HL-60 (cell line): Measurements from ENCODE around the gene XPR1.
"Not testable (repeated sequence)": the region's sequence is repeated elsewhere in the genome, so short reads cannot be mapped to it uniquely, and the experiment has no call there.

ENCODE experiments used
- DNase-seq, 2 experiments: peaks; one replicate each; pipeline ENCODE4 v3.0.0-alpha.2; 2010 to 2020; ENCODE audit warnings: low read depth in 1 of 2, low spot score in 1 of 2
- H3K27ac ChIP-seq: fragments of 250-450 bp; sonication (Bioruptor Pico); replicated peaks from 2 replicates; pipeline ENCODE4 v1.5.1; 2020; ENCODE audit warnings: mild to moderate bottlenecking, moderate library complexity
- H3K27me3 ChIP-seq: fragments of 250-450 bp; sonication (Bioruptor Pico); 2 replicates; pipeline ENCODE4 v1.5.1; 2021; ENCODE audit warnings: mild to moderate bottlenecking, moderate library complexity; ENCODE audit not compliant: insufficient read depth, poor library complexity, severe bottlenecking
- H3K4me3 ChIP-seq: replicated peaks from 2 replicates; pipeline ENCODE4 v1.5.1; 2011; ENCODE audit warnings: mild to moderate bottlenecking, control low read depth, low read length; ENCODE audit not compliant: insufficient read depth
- GABPA ChIP-seq: IDR thresholded peaks from 2 replicates; pipeline ENCODE4 v1.6.1; 2012; ENCODE audit warnings: low read depth
- POLR2AphosphoS5 ChIP-seq: IDR thresholded peaks from 2 replicates; pipeline ENCODE4 v1.6.1; 2012; ENCODE audit warnings: low read depth
- SPI1 ChIP-seq: IDR thresholded peaks from 2 replicates; pipeline ENCODE4 v1.6.1; 2012; ENCODE audit warnings: low read depth, mild to moderate bottlenecking, borderline replicate concordance
- TF ChIP-seq, protein P1 (sequence below): IDR thresholded peaks from one replicate; pipeline ENCODE4 v1.5.1; 2011; ENCODE audit warnings: low read length, control low read depth, inconsistent platforms; ENCODE audit not compliant: insufficient read depth
- TF ChIP-seq, protein P2 (sequence below): IDR thresholded peaks from 2 replicates; pipeline ENCODE4 v1.6.1; 2012; ENCODE audit warnings: low read depth; ENCODE audit not compliant: insufficient replicate concordance

The XPR1 gene

DNA sequence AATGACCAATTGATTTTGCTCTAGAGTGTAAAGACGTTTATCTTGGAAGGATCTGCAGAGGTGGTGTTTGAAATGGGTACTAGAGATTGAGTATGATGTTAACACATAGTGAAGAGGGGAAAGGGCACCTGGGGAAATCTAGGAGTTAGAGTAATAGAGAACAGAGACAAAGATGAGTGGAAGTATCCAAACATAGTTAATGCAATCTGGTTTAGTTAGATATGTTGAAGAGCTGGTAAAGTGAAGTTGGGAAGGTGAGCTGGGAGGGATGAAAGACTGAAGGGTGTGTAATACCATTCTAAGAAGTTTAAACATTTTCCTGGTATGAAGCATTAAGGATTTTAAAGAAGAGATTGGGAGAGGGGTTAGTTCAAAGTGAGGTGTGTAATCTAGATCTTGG, 11.0 kb downstream of the XPR1 start:
- H3K27me3 ChIP-seq: no peaks in the 10 kb centered on the region
- H3K27ac ChIP-seq: no peak overlapping the region
- DNase-seq: no peak
- no peak for TF ChIP-seq GABPA
- no peak overlapping the region for H3K4me3 ChIP-seq

DNA sequence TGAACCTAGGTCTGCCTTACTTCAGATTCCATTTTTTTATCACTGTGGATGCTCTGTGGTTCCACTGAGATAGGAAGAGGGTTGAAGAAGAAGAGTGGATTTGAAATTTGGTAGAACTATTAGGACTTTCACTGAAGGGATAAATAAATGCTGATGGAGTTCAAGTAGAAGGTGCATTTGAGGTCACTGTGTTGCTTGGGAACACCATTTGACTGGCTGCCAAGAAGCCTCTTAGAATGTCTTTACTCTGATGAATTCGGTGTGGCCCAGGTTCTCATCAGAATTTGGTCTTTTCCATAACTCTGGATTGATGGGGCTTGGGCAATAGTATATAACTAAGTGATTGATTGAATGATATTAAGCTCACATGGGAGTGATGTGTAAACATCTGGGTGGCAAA, 11.9 kb downstream of the XPR1 start:
- Histone ChIP-seq H3K27ac (no peak overlapping the region), H3K4me3 (no peak overlapping the region), H3K27me3 (no peaks in the 10 kb centered on the region)
- no peak for DNase-seq
- TF ChIP-seq GABPA (no peak), POLR2AphosphoS5 (no peak), SPI1 (no peak)
- TF ChIP-seq, protein P1, sequence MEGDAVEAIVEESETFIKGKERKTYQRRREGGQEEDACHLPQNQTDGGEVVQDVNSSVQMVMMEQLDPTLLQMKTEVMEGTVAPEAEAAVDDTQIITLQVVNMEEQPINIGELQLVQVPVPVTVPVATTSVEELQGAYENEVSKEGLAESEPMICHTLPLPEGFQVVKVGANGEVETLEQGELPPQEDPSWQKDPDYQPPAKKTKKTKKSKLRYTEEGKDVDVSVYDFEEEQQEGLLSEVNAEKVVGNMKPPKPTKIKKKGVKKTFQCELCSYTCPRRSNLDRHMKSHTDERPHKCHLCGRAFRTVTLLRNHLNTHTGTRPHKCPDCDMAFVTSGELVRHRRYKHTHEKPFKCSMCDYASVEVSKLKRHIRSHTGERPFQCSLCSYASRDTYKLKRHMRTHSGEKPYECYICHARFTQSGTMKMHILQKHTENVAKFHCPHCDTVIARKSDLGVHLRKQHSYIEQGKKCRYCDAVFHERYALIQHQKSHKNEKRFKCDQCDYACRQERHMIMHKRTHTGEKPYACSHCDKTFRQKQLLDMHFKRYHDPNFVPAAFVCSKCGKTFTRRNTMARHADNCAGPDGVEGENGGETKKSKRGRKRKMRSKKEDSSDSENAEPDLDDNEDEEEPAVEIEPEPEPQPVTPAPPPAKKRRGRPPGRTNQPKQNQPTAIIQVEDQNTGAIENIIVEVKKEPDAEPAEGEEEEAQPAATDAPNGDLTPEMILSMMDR: no peak
- TF ChIP-seq, protein P2, sequence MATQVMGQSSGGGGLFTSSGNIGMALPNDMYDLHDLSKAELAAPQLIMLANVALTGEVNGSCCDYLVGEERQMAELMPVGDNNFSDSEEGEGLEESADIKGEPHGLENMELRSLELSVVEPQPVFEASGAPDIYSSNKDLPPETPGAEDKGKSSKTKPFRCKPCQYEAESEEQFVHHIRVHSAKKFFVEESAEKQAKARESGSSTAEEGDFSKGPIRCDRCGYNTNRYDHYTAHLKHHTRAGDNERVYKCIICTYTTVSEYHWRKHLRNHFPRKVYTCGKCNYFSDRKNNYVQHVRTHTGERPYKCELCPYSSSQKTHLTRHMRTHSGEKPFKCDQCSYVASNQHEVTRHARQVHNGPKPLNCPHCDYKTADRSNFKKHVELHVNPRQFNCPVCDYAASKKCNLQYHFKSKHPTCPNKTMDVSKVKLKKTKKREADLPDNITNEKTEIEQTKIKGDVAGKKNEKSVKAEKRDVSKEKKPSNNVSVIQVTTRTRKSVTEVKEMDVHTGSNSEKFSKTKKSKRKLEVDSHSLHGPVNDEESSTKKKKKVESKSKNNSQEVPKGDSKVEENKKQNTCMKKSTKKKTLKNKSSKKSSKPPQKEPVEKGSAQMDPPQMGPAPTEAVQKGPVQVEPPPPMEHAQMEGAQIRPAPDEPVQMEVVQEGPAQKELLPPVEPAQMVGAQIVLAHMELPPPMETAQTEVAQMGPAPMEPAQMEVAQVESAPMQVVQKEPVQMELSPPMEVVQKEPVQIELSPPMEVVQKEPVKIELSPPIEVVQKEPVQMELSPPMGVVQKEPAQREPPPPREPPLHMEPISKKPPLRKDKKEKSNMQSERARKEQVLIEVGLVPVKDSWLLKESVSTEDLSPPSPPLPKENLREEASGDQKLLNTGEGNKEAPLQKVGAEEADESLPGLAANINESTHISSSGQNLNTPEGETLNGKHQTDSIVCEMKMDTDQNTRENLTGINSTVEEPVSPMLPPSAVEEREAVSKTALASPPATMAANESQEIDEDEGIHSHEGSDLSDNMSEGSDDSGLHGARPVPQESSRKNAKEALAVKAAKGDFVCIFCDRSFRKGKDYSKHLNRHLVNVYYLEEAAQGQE: no peak

DNA sequence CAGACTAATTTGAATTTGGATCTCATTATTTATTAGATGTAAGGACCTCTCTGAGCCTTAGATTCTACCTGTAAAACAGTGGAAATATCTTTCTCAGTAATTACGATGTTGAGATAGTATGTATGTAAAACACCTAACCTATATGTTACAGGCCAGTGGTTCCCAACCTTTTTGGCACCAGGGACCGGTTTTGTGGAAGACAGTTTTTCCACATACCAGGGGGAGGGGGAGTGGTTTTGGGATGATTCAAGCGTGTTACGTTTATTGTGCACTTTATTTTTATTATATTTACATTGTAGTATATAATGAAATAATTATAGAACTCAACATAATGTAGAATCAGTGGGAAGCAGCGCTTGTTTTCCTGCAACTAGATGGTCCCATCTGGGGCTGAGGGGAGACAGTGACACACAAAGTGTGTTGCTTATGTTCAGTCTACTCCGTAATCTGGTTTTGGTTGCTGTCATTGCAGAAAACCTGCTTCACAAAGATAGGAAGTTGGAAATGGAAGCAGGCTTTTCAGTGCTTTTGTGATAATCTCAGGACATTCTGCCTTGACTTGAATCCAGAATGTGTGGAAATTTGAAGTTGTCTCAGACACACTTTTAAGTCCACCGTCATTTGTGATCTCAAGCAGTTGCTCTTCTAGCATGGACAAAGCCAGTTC, 12.8 kb downstream of the XPR1 start:
- no peak overlapping the region for H3K4me3 ChIP-seq
- no peak overlapping the region for H3K27ac ChIP-seq
- H3K27me3 ChIP-seq: no peaks in the 10 kb centered on the region
- no peak for DNase-seq
- TF ChIP-seq, protein P1: no peak
- TF ChIP-seq, protein P2: no peak
- TF ChIP-seq POLR2AphosphoS5 (no peak), SPI1 (no peak), GABPA (no peak)

DNA sequence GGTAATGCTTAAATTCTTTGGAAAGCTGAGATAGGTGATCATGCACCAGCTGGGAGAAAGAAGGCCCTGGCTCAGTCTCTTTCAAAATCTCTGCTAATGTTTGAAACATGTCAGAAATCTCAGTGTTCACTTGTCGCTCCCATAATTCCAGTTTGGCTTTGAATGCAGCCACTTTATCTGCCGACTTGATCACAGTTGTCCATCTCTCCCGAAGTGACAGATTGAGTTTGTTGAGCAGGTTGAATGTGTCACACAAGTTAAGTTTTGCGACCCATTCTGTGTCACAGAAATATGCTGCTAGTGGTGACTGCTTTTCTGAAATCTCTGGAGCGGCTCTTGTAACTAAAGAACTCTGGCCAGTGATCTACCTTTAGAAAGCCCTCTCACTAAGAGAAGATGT, 13.4 kb downstream of the XPR1 start:
- H3K27me3 ChIP-seq, H3K4me3 ChIP-seq, DNase-seq, H3K27ac ChIP-seq: not testable (repeated sequence)

DNA sequence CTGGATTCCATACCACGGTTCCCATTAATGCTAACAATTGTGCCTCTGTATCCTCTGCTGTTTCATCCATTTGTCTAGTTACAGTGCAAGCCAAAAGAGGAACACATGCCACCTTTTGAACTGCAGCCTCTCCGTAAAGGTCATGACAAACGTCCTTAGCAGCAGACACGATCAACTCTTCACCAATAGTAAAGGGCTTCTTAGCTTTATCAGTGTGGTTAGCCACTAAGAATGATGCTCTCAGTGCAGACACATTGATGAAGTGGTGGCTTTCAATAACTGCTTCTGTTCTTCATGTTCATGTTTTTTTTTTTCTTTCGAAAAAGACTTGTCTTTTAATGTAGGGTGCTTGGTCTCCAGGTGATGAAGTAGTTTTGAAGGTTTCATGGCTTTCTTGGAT, 14.3 kb downstream of the XPR1 start:
- H3K27ac ChIP-seq: no peak overlapping the region
- DNase-seq: no peak
- no peaks in the 10 kb centered on the region for H3K27me3 ChIP-seq
- H3K4me3 ChIP-seq: no peak overlapping the region
- TF ChIP-seq, protein P2: no peak
- TF ChIP-seq GABPA (no peak), SPI1 (no peak), POLR2AphosphoS5 (no peak)
- TF ChIP-seq, protein P1: no peak
